GM19463 (cell line): ENCODE measurements around the gene MEG3.

ENCODE experiments used
- ATAC-seq: cut with Tn5 transposase; IDR thresholded peaks from one replicate; pipeline ENCODE4 v1.9.1; 2021; ENCODE audit warnings: mild to moderate bottlenecking, moderate library complexity; ENCODE audit not compliant: unreplicated experiment

The MEG3 gene

DNA sequence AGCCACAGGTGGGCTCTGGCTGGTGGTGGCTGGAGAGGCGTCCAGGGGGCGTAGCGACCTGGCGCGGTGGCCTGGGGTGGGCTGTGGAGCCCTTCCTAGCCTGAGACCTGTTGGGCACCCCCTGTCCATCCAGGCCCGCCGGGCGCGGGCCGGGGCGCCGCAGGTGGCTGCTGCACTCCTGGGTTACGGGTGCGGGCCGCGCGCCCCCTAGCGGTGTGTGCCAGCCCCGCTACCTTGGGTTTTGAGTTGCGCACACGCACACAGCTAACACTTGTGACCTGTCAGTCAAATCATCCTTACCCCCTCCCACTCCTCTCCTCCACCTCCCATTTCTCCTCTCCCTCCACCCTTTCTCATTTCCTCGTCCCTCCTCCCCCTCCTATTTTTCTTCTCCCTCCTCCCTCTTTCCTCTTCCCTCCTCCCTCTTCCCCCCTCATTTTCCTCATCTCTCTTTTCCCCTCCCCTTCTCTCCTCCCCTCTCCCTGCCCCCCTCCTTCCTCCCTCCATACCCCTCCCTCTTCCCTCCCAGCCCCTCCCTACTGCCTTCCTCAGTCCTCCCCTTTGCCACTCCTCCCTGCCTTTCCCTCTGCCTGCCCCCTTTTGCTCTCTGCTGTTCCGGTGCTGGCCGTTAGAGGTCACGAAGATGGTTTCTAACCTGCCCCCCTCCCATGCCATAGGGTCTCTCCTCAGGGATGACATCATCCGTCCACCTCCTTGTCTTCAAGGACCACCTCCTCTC, 2.3 kb downstream of the MEG3 start:
- no peak for ATAC-seq

DNA sequence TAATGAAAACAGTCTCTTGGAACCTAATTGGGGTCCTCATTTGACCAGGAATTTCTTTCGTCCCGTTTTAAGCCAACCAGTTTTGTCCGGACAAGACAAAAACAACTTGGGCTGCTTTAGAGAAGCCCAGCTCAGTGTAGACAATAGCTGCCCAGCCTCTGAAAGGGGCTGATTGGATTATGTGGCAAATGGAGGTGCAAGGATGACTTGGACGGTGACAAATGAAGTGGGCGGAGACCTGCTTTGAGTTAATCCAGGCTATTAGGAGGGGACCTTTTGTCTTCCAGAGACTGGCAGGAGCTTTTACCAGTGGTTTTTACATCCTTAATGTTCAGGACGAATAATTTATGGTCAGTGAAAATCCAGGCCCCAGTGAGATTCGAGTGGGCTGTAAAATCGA, 4.8 kb downstream of the MEG3 start:
- no peak for ATAC-seq

DNA sequence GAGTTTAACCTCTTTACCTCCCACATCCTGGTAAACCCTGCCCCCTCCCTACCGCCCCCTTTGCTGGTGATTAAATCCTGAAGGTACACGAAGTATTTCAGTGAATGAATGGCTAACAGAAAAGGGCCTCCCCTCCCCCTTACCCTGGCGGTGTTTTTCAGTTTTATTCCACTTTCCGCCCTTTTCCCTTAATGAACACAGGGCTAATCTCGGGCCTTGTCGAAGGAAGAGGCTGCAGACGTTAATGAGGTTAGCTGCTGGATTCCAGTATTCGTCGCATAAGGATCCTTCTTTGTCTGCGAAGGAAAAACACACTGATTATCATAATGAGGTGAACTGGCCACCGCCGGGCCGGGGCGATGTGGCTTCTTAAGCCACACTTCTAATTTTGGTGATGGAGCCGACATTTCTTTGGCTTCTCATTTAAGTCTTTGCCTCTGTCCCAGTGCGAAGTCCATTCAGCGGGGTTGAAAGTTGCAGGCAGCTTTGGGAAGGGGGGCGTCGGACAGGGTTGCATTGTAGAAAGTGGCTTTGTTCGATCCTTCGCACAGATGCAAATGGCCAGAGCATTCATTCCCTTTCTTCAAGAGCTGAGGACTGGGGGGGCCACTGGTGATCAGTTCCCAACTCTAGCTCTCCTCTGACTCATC, 6.5 kb downstream of the MEG3 start:
- ATAC-seq, result no peak

DNA sequence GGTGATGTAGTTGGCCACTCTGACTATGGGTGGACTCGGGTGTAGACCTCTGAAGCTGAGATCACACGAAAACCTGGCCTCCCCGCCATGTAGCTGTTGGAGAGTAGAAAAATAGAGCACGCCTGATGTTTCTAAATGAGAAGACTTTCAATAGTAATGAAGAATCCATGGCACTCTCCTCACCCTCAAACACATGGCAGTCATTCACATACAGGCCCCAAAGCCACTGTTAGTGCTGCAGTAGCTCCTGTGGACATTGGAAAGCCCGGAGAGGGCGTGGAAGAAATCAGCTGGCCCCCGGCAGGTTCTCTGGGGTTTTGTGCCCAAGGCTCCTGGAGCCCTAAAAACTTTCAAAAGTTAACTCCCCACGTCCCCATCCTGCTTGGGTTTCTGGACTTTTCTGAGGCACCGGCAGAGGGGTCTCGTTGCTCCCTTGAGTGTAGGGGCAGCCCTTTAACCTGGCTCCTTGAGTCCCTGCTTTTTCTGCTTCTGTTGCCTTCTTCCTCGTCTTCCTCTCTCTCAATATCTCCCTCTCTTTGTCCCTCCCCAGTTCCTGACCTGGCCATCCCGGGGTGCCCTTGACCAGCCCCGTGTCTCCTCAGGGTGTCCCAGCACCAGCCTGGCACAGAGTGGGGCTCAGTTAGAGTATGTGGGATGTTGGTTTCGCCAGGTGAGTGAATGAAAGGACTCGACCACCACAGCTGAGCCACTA, 8.3 kb downstream of the MEG3 start:
- no peak for ATAC-seq

DNA sequence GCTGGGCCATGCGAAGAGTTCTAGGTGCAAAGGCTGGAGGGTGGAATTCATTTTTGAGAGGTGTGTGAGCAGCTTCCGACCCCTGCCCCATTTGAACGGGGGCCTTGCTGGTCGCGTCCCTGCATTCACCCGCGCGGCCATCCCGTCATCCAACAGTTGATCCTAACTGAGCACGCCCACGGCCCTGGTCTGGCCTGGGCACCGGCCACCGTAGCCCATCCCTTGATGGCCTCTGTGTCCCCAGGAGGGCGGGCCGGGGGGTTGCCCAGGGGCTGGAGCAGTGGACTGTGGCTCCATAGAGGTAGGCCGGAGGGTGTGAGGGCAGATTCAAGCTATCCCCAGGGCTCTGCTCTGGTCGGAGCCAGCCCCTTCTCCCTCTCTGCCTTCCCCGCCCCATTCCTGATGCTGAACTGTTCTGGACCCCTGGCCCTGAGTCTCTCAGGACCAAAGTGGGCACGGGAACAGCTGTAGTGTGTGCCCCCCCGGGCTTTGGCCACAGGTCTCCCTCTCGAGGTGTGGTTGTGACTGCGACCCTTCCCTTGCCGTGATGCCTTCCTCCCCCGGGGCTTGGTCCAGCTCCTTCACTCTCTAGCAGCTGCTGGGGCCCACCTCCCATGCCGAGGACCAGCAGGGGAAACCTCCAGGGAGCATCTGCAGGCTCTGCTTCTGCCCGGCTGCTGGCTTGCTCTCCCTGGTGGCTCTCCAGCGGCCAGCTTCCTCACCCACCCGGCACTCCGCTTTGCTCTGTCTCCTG, 9.1 kb downstream of the MEG3 start:
- ATAC-seq, result no peak

DNA sequence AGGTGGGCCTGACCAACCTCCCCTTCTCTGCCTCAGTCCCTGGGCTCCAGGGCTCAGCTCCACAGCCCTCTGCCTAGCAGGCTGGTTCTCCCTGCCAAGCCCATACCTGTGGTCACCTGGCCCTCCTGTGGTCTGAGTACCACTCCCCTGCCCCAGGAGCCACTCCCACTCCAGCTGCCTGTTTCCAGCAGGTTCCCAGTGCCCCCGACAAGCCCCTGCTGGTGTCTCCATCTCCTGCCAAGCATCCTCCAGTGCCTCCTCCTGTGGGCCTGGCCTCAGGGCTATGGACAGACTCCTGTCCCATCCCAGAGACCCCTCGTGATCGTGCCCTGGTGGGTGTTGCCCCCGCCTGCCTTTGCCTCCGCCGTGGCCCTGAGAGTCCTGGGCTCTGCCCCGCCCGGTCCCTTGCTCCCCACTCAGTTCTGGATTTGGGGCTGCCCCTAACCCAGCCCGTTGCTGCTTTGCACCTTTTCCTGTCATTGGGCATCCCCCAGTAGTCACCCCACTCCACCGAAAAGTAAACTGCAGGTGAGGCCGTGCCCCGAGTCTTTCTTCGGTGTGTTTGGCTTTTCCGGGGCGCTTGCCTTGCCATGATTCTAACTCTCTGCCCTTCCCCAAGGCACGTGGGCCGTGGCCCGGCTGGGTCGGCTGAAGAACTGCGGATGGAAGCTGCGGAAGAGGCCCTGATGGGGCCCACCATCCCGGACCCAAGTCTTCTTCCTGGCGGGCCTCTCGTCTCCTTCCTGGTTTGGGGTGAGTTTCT, 9.8 kb downstream of the MEG3 start:
- no peak for ATAC-seq

DNA sequence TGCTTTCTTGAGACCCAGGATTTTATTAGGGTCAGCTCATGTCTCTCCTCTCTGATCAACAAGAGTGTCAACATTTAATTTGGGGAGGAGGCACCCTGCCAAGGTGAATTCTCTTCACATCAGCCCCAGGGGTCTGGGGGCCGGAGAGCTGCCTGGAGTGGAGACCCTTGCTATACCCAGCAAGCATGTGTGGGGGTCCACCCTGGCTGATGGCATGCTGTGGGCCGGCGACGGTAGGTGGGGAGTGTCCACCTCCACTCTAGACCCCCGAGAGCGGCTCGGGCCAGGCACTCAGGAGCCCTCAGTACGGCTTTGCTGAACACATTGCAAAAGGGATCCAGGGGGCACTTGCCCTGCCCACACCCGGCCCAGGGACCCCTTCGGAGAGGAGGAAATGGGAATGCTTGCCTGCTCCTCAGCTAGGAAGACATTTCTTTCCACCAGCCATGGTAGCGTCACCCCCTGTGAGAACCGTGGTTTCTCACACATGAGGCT, 10.4 kb downstream of the MEG3 start:
- ATAC-seq, result no peak

DNA sequence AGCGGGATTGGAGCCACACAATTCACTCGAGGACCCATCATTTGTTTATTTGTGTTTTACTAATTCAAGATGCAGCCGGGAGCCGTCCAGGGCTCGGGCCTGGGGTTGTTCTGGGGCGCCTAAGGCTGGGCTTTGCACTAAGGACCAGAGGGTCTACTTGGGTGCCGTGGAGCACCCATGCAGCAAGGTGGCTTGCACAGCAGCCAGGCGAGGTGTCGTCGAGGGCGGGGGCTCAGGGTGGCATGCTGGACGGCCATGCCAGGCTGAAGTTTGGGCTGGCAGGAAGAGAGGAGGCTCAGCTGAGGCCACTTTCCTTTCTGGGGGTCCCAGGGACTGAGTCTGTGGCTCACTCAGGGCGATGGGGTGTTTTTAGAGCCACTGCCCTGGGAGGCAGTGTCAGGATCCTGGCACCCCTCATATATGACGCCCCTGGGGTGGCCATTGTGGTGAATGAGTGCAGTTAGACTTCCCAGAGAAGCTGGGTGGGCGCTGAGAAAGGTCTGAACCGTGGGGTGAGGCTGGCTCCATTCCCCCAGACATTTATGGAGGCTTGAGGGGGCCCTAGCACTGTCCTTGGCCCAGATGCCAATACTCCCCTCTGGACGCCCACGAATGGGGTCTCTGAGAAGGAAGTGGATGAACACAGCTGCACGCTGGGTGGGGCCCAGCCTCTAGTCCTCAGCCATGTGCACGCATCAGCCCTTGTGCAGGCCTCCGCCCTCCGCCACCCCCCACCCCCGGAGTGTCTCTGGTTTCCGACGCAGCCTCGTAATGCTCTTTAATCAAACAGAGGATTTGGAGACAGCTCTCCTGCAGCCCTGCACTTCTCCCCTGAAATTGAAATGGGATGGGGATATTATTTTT, 11.3 kb downstream of the MEG3 start:
- ATAC-seq, result no peak

DNA sequence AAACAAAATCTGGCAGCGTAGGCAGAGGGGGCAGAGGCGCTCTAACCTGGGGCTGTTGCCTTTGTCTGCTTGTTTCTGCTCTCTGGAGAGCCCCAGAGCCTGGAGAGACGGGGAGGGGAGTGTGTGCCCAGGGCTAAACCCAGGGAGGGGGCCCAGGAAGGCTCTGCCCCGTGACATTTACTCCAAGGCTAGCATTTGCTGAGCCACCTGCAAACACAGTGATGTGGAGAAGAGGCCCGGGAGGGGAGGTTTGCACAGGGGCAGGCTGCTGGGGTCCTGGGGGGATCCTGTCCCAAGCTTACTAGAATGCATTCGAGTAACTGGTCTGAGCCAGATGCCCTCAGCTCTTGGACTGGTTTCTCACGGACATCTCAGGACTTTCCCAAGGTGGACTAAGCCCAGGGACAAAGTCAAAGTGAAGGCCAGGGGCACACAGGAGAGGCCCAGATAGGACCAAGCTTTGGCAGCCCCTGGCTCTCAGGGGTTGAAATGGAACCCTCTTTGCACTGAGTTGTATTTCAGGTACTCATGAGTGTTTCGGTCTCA, 12.0 kb downstream of the MEG3 start:
- no peak for ATAC-seq

DNA sequence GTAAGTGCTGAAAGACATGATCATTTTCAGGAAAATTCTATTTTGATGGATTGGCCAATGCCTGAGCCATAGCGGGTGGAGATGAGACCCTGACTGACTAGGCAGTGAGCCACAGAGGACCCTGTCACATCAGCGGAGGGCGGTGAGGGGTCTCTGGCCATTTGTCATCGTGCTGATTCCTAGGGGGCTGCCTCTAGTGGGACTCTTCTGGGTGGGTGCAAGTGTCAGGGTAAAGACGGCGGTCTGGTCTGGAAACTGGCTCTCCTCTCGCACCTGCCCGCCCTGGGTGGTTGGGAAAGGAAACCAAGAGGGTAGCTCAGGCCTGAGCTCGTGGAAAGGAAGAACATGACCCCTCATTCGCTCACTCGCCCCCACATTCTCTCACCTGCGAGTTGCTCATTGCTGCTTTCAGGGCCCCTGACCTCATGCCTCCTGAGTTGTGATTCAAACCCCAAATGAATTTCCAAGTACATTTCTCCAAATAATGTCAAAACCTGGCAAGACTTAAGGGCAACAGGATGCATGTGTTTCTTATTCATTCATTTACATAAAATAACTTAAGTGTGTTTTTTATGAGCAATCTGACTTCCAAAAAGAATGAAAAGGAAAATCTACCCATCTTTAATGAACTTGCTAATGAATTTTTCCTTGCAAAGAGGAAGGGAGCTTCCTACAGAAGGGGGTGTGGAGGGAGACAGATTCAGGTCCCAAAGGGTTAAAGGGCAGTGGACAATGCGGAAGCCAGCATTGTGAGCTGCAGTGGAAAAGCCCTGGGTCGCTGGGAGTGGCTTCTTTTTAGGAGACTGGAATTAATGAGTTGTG, 12.8 kb downstream of the MEG3 start:
- ATAC-seq, result no peak

DNA sequence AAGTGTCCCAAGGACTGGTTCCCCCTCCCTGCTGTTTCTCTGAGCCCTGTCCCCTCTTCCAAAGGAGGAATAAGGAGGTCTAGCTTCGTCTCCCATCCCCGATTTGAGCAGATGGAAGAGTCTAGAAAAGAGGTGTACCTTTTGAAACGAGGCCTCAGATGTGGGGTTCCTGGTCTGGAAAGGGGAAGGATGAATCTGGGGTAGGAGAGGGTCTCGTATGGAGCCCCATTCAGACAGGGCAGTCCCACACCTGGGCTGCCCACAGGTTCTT, 13.3 kb downstream of the MEG3 start:
- no peak for ATAC-seq

DNA sequence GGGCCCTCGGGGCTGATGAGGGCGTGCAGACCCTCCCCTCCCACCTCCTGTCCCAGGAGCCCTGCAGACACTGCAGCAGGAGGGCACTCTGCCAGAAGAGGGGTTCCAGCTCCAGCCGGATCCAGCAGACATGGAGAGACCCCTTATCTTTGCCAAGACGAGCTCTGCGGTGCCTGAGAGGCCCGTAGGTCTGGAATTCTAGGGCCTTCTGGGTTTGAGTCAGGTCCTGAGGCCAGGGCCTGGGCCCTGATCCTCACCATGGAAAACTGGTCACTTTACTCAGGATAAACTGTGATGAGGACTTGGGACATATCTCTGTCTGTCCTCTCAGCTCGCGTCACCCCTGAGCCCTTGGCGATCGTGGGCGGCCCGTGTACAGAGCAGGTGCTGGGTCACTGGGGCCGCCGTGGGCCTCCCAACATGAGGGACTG, 13.8 kb downstream of the MEG3 start:
- no peak for ATAC-seq

DNA sequence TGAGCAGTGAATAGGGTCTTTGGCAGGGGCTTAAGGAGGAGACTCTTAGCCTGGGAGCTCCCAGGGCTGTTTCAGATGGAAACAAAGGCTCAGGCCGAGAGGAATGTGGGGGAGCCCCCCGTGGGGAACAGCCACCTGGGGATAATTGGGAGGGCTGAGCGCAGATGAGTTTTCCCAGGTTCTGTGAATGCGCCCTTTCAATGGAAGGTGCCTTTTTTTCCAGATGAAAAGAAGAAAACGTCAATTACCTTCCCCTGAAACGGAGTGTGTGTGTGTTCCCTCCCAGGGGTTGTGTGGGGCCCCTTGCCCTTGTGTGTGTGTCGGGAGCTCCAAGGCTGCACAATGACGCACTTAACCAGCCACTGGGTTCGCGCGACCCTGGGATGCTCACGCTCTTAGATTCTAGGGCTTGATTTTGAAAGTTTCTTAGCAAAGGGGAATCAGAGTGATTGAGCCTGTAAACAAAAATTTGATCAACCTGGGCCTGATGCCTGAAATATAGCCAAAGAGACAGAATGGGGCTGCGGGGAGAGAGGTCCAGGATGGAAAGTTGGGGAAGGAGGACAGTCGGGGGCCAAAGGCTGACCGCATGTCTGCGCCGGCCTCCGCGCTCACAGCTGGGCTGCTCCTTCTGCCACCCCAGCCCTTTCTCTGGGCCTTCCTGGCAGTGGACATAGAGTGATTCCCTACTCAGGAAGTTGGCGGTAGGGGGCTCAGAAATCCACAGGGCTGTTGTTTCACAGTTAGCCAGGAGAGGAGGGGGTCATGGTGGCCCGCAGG, 14.6 kb downstream of the MEG3 start:
- ATAC-seq, result no peak

DNA sequence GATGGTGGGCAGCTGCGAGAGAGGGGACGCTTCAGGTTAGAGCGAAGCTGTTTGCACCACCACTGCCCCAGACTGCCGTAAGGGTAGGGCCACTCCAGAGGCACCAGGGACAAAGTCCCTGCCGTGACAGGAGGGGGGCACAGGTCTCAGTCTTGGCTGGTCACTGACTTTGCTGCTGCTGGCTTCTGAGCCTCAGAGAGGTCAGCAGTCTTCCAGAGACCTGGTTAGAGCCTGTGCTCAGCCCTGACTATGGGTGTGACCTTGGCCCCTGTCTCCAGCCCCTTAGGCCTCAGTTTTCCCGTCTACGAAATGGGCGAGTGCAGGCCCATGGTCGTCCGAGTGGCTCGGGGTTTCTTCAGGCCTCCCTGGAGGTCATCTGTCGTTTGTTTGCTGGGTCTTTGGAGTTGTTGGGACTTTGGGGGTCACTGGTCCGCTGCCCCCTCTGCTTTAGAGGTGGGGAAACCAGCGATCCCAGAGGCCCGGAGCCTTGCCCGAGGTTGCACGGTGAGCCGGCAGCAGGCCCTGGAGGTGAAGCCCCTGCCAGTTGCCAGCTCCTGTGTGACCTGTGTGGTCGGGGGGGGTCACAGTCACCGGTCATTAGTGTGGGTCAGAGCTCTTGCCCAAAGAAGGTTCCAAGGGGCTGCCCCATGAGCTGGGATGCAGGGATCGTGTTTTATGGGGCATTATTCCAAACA, 15.3 kb downstream of the MEG3 start:
- ATAC-seq, result no peak

DNA sequence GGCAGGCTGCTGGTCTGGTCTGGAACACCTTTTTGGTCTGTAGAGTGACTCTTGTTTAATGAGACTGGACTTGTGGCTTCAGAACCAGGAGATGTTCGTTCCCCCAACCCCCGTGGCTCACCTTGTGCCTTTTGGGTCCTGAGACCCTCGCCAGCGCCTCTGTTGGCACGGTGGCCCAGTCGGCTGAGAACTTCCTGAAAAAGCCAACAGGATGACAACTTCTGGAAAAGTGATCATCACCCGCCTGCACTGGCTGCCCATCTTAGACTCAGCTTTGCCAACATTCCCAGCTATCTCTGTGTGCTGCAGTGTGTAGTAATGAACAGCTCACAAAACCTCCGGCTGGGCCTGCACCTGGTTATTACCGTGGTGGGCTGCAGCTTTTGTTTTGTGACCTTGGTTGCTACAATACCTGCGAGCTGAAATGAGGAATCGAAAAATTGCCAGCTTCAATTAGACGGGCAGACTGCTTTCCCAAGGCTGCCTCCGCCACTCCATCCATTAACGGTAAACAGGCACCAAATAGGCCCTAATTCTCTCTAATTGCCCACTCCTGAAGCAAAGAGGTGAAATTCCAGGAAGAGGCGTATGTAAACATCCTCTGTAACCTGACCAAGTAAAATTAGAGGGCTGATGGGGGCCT, 16.0 kb downstream of the MEG3 start:
- ATAC-seq, result no peak

DNA sequence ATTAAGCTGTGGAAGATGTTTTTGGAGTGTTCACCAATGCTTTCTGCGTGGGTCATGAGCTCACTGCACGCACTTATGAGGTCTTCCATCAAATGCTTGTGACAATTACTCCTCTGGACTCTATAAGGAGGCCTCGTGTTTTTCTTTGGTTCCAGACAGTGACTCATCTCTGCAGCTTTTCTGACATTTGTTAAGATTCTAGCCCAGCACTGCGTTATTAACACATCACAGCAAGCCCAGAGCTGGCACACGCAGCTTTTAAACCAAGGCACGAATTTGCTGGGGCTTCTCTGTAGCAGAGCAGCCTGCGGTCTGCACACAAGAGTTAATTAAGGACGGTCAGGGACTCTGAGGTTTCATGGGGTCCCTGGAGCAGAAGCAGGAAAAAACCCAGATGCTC, 16.9 kb downstream of the MEG3 start:
- no peak for ATAC-seq

DNA sequence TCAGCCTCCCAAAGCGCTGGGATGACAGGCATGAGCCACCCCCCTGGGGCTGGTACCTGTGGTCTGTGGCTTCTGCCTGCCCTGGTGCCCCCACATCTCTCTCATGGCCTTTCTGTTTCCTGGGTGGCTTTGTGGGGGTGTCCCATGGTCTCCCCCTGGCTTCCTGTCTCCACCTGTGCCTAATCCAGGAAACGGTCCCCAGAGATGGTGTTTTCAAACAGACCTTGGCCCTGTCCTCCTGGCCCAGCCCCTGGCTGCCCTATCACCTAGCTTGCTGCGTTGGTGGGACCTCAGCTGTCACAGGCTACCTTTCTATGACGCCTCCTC, 18.1 kb downstream of the MEG3 start:
- ATAC-seq, result no peak
